DND-41 (cell line): ENCODE measurements around the gene LMF1.
"Not testable (repeated sequence)": the region's sequence is repeated elsewhere in the genome, so short reads cannot be mapped to it uniquely, and the experiment has no call there.

Experiments used
- ATAC-seq: fragments of 200-7000 bp; cut with Tn5 transposase; 3 replicates; pipeline ENCODE4 v1.9.1; 2021; ENCODE audit warnings: low read depth; ENCODE audit not compliant: insufficient read depth
- DNase-seq: peaks from one replicate; pipeline ENCODE4 v3.0.0-alpha.2; 2020
- H2AFZ ChIP-seq: 2 replicates; pipeline ENCODE4 v1.6.0; 2012; ENCODE audit warnings: low read depth, low read length
- H3K27ac ChIP-seq: 2 replicates; pipeline ENCODE4 v1.5.1; 2012; ENCODE audit warnings: low read length, inconsistent platforms
- H3K27me3 ChIP-seq: fragments of 200-600 bp; sonication (generic); 2 replicates; pipeline ENCODE4 v1.6.0; 2012; ENCODE audit warnings: low read length, mild to moderate bottlenecking, inconsistent platforms; ENCODE audit not compliant: insufficient read depth, poor library complexity
- H3K36me3 ChIP-seq: 2 replicates; pipeline ENCODE4 v1.5.1; 2012; ENCODE audit warnings: low read length, inconsistent platforms; ENCODE audit not compliant: insufficient read depth
- H3K4me1 ChIP-seq: 2 replicates; pipeline ENCODE4 v1.5.1; 2012; ENCODE audit warnings: mild to moderate bottlenecking, low read length; ENCODE audit not compliant: insufficient read depth
- H3K4me2 ChIP-seq: 2 replicates; pipeline ENCODE4 v1.6.0; 2012; ENCODE audit warnings: mild to moderate bottlenecking, moderate library complexity, low read length, inconsistent platforms; ENCODE audit not compliant: insufficient read depth
- H3K4me3 ChIP-seq, 2 experiments: fragments of 200-600 bp in 1 of 2; shearing (Covaris generic) in 1 of 2; 2 replicates each; pipeline ENCODE4 v1.5.1; 2012 to 2016; ENCODE audit warnings: inconsistent platforms in 2 of 2, low read length in 2 of 2, mild to moderate bottlenecking in 2 of 2, low read depth in 1 of 2, moderate library complexity in 1 of 2
- H3K79me2 ChIP-seq: 2 replicates; pipeline ENCODE4 v1.6.0; 2012; ENCODE audit warnings: low read length, inconsistent platforms; ENCODE audit not compliant: insufficient read depth
- H3K9ac ChIP-seq: 2 replicates; pipeline ENCODE4 v1.6.0; 2012; ENCODE audit warnings: low read depth, mild to moderate bottlenecking, inconsistent platforms, low read length, moderate library complexity
- H3K9me3 ChIP-seq: 2 replicates; pipeline ENCODE4 v1.5.1; 2012; ENCODE audit warnings: low read length, moderate library complexity, mild to moderate bottlenecking, inconsistent platforms; ENCODE audit not compliant: insufficient read depth, severe bottlenecking
- H4K20me1 ChIP-seq: 2 replicates; pipeline ENCODE4 v1.6.0; 2012; ENCODE audit warnings: low read length; ENCODE audit not compliant: insufficient read depth
- EZH2 ChIP-seq: IDR thresholded peaks from 3 replicates; pipeline ENCODE4 v1.6.1; 2012; ENCODE audit warnings: borderline replicate concordance, low read depth, mild to moderate bottlenecking, moderate library complexity, low read length, inconsistent platforms; ENCODE audit not compliant: severe bottlenecking
- TF ChIP-seq, protein P1 (sequence below): IDR thresholded peaks from 2 replicates; pipeline ENCODE4 v1.5.1; 2012; ENCODE audit warnings: borderline replicate concordance, low read length, moderate library complexity, mild to moderate bottlenecking; ENCODE audit not compliant: poor library complexity, severe bottlenecking; ENCODE audit errors: extremely low read depth

The LMF1 gene

DNA sequence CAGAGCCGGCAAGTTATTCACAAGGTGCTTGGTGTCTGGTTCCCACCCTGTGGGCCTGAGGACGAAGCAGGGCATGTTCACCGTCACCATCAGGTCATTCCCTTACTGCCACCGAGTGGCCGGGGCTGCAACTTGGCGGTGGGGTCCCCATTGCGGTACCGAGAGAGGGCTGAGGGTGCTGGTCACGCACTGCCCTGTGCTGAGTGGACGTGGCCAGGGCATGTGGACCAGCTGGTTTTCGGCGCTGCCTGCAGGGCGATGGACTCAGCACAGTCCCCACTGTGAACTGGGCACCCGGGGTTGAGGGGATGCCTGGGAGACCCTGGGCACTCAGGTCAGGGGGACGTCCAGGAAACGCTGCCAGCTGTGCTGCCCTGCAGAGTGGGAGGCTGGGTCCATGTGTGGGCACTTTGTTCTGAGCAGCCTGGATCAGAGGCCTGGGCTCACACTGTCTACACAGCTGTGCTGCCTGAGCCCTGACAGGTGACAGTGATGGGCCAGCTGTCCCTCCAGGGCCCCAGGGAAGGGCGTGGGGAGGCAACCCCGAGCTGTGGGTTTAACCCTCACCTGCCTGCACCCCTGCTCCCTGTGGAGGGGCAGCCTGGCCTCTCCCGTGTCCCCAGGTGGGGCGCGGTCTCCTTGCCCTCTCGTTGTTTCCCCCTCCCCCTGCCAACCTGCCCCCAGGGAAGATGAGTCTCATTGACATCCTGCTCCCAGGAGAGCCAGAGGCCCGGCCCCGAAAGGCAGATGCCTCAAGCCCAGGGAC, 131.0 kb downstream of the LMF1 start:
- Histone ChIP-seq H3K4me1 (no peaks in the 10 kb centered on the region), H3K27me3 (no peaks in the 10 kb centered on the region), H3K79me2 (no peaks in the 10 kb centered on the region), H2AFZ (no peak overlapping the region), H3K27ac (no peak overlapping the region), H3K36me3 (no peaks in the 10 kb centered on the region), H4K20me1 (no peaks in the 10 kb centered on the region), H3K9ac (no peak overlapping the region), H3K4me2 (no peak overlapping the region), H3K4me3 (no peak overlapping the region), H3K9me3 (peaks cover 14% of the 10 kb centered on the region)
- ATAC-seq (no peak), DNase-seq (no peak)
- TF ChIP-seq, protein P1, sequence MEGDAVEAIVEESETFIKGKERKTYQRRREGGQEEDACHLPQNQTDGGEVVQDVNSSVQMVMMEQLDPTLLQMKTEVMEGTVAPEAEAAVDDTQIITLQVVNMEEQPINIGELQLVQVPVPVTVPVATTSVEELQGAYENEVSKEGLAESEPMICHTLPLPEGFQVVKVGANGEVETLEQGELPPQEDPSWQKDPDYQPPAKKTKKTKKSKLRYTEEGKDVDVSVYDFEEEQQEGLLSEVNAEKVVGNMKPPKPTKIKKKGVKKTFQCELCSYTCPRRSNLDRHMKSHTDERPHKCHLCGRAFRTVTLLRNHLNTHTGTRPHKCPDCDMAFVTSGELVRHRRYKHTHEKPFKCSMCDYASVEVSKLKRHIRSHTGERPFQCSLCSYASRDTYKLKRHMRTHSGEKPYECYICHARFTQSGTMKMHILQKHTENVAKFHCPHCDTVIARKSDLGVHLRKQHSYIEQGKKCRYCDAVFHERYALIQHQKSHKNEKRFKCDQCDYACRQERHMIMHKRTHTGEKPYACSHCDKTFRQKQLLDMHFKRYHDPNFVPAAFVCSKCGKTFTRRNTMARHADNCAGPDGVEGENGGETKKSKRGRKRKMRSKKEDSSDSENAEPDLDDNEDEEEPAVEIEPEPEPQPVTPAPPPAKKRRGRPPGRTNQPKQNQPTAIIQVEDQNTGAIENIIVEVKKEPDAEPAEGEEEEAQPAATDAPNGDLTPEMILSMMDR: no peak
- no peak for TF ChIP-seq EZH2

GRCh38 chr16:838741-839140, 132.0 kb downstream of the LMF1 start:
- Histone ChIP-seq H3K4me1 (no peaks in the 10 kb centered on the region), H3K27me3 (no peaks in the 10 kb centered on the region), H3K79me2 (no peaks in the 10 kb centered on the region), H3K36me3 (no peaks in the 10 kb centered on the region), H2AFZ (no peak overlapping the region), H3K4me2 (no peak overlapping the region), H3K9me3 (peaks cover 14% of the 10 kb centered on the region), H3K27ac (no peak overlapping the region), H3K4me3 (no peak overlapping the region), H3K9ac (no peak overlapping the region), H4K20me1 (no peaks in the 10 kb centered on the region)
- ATAC-seq (no peak), DNase-seq (no peak)
- TF ChIP-seq, protein P1: no peak

DNA sequence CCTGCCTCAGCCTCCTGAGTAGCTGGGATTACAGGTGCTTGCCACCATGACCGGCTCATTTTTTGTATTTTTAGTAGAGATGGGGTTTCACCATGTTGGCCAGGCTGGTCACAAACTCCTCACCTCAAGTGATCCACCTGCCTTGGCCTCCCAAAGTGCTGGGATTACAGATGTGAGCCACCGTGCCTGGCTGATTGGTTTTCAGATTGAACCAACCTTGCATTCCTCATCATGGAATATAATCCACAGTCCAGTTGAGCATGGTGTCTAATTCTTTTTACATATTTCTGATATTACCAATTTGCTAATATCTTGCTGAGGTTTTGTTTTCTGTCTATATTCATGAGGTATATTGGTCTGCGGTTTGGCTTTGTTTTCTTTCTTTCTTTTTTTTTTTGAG, 134.0 kb downstream of the LMF1 start:
- H3K4me3 ChIP-seq, H3K4me2 ChIP-seq, H3K27me3 ChIP-seq, H3K79me2 ChIP-seq, H2AFZ ChIP-seq, H3K4me1 ChIP-seq, ATAC-seq, DNase-seq, H4K20me1 ChIP-seq, H3K9ac ChIP-seq, H3K27ac ChIP-seq, H3K36me3 ChIP-seq: not testable (repeated sequence)
- H3K9me3 ChIP-seq: peaks cover 14% of the 10 kb centered on the region

GRCh38 chr16:836221-836620, 134.6 kb downstream of the LMF1 start:
- no peaks in the 10 kb centered on the region for H3K4me1 ChIP-seq
- H4K20me1 ChIP-seq: no peaks in the 10 kb centered on the region
- peaks cover 14% of the 10 kb centered on the region for H3K9me3 ChIP-seq
- no peaks in the 10 kb centered on the region for H3K36me3 ChIP-seq
- H3K4me3 ChIP-seq: no peak overlapping the region
- H3K4me2 ChIP-seq: no peak overlapping the region
- no peak overlapping the region for H3K9ac ChIP-seq
- DNase-seq (no peak), ATAC-seq (no peak)
- H3K79me2 ChIP-seq: no peaks in the 10 kb centered on the region
- no peak overlapping the region for H2AFZ ChIP-seq
- H3K27me3 ChIP-seq: no peaks in the 10 kb centered on the region
- TF ChIP-seq EZH2: no peak
- TF ChIP-seq, protein P1: no peak
- H3K27ac ChIP-seq: no peak overlapping the region
